ENCODE measurements around the gene PLEKHG4B. TPM values are rescaled to one million over a fixed set of nuclear protein-coding genes. Genes with fewer than 3 reads are reported as not detected.

The PLEKHG4B gene
- total RNA-seq, 2 donors from 2014 or later: under 0.01 to 0.28 TPM

DNA sequence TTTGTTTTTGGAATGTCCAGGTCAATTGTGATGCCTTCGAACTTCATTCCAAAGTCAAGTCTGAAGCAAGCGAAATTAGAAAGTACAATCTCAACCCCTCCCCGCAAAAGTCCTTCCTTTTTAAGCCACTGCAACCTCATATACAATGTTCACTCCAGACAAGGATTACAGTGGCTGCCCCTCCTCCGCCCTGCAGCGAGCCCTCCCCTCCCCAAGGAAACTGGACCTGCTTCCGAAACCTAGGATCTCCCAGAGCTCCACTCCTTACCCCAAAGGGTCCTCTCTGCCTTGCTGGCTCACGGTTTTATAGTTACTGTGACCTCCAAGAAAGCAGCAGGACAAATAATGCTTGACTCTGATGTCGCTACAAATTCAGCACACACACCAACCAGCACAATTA is 109.7 kb downstream of the PLEKHG4B start:
- no peaks in the 10 kb centered on the region for H3K27me3 ChIP-seq (replicated peaks; ENCODE audit: insufficient read depth)
- no peak overlapping the region for H3K27ac ChIP-seq
- H3K4me3 ChIP-seq: no peak overlapping the region
- ATAC-seq (ENCODE audit: insufficient number of reproducible peaks, low FRiP score, low read depth) (no peak), DNase-seq (ENCODE audit: low spot score) (no peak)
- H3K9me3 ChIP-seq: no peaks in the 10 kb centered on the region
- H3K36me3 ChIP-seq: peaks cover 16% of the 10 kb centered on the region
- no peaks in the 10 kb centered on the region for H3K4me1 ChIP-seq (ENCODE audit: control insufficient read depth in 1 of 2, low read depth in 2 of 2)
- TF ChIP-seq, protein P1, sequence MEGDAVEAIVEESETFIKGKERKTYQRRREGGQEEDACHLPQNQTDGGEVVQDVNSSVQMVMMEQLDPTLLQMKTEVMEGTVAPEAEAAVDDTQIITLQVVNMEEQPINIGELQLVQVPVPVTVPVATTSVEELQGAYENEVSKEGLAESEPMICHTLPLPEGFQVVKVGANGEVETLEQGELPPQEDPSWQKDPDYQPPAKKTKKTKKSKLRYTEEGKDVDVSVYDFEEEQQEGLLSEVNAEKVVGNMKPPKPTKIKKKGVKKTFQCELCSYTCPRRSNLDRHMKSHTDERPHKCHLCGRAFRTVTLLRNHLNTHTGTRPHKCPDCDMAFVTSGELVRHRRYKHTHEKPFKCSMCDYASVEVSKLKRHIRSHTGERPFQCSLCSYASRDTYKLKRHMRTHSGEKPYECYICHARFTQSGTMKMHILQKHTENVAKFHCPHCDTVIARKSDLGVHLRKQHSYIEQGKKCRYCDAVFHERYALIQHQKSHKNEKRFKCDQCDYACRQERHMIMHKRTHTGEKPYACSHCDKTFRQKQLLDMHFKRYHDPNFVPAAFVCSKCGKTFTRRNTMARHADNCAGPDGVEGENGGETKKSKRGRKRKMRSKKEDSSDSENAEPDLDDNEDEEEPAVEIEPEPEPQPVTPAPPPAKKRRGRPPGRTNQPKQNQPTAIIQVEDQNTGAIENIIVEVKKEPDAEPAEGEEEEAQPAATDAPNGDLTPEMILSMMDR (IDR thresholded peaks at IDR 0.05): no peak

DNA sequence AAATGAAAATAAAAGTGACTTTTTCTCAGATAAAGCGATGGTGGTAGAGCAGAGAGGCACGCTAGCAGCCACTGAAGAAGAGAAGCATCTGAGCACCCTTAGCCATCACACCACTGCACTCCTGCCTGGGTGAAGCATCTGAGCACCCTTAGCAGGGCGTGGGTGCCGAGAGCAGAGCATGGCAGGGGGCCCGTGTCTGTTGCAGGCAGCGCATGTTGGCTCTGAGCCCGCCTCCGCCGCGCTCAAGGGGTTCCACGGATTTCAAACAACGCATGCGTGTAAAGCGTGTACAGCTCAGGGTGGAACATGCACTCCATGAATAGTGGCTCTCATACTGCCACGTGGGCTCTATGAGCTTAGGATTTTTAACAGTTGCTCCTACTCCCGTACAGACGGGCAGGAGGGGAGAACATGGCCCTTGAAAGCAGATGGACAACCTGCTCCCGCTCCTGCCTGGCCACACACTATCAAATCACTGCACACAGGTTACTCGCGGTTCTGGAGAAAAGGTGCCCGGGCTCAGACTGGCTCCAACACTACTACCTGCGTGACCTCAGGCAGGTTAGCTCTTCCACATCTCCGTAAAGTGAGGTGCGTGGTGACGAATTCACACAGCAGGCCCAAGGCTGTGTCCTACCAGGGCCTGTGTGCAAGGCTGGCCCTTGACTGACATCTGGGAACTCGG is 111.4 kb downstream of the PLEKHG4B start:
- Histone ChIP-seq H3K36me3 (peaks cover 16% of the 10 kb centered on the region), H3K4me3 (no peak overlapping the region), H3K27ac (no peak overlapping the region), H3K27me3 (replicated peaks; ENCODE audit: insufficient read depth) (no peaks in the 10 kb centered on the region), H3K9me3 (no peaks in the 10 kb centered on the region), H3K4me1 (ENCODE audit: control insufficient read depth in 1 of 2, low read depth in 2 of 2) (no peaks in the 10 kb centered on the region)
- TF ChIP-seq, protein P1 (IDR thresholded peaks at IDR 0.05): no peak
- no peak for ATAC-seq (ENCODE audit: insufficient number of reproducible peaks, low FRiP score, low read depth)
- DNase-seq (ENCODE audit: low spot score): no peak

DNA sequence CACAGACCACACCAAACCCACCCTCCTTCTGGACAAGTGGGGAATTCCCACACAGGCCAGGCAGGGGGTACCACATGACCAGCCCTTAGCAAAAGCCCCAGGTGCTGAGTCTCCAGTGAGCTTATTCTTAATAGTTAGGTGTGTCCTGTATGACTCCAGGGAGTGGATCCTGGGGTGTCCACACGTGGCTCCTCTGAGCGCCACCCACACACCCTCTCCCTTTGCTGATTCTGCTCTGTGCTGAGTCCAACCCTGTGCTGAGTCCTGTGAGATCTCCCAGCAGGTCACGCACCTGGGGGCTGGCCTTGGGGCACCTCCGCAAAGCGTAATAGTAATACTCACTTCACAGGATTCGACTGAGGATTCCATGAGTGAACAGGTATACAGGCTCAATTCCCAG is 112.0 kb downstream of the PLEKHG4B start:
- Histone ChIP-seq H3K9me3 (no peaks in the 10 kb centered on the region), H3K4me1 (ENCODE audit: control insufficient read depth in 1 of 2, low read depth in 2 of 2) (no peaks in the 10 kb centered on the region), H3K4me3 (no peak overlapping the region), H3K27me3 (replicated peaks; ENCODE audit: insufficient read depth) (no peaks in the 10 kb centered on the region), H3K27ac (no peak overlapping the region), H3K36me3 (peaks cover 16% of the 10 kb centered on the region)
- DNase-seq (ENCODE audit: low spot score): no peak
- TF ChIP-seq, protein P1 (IDR thresholded peaks at IDR 0.05): no peak
- ATAC-seq (ENCODE audit: insufficient number of reproducible peaks, low FRiP score, low read depth): no peak

DNA sequence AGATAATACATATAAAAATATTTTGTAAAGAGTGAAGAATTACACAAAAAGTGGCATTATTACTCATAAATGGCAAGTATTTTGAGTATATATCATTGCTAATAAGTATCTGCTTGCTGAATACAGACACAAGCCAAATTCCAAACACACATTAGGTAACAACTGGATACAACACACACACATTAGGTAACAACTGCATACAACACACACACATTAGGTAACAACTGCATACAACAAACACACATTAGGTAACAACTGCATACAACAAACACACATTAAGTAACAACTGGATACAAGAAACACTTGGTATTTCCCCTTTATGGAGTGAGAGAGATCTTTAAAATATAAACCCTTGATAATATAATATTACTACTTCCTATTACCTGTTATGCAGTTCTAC is 112.5 kb downstream of the PLEKHG4B start:
- no peak overlapping the region for H3K4me3 ChIP-seq
- ATAC-seq (ENCODE audit: insufficient number of reproducible peaks, low FRiP score, low read depth) (no peak), DNase-seq (ENCODE audit: low spot score) (no peak)
- no peaks in the 10 kb centered on the region for H3K4me1 ChIP-seq (ENCODE audit: control insufficient read depth in 1 of 2, low read depth in 2 of 2)
- H3K27me3 ChIP-seq (replicated peaks; ENCODE audit: insufficient read depth): no peaks in the 10 kb centered on the region
- H3K36me3 ChIP-seq: peaks cover 16% of the 10 kb centered on the region
- TF ChIP-seq, protein P1 (IDR thresholded peaks at IDR 0.05): no peak
- H3K9me3 ChIP-seq: no peaks in the 10 kb centered on the region
- H3K27ac ChIP-seq: no peak overlapping the region

DNA sequence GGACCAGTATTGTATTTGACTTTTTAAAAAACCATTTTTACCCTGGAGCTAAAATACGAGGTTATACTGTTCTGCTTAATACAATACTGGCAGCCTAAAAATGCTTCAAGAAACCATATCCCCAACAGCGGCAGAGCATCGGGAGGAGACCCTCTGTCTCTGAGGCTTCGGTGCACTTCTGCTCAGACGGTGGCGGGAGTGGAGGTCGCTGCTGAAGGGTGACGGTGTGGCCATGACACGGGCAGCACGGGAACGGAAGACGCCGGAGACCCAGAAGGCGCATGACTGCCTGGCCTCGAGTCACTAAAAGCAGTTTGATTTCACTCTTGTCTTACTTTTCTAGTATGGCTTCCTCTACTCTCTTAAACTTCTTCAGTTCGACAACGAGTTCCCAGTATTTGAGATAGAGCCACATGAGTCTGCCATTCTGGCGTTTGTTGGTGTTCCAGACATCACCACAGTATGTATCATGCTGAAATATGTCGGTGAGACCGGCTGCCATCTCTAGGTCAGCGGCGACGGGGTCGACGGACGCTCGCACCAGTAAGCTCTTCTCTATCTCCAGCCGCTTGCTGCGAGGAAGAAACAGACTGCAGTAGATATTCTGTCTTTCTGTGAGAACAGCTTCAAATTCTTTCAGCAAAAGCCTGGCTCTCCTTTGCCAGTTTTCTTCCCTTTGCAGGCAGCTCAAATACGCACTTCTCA is 113.2 kb downstream of the PLEKHG4B start:
- ATAC-seq (ENCODE audit: insufficient number of reproducible peaks, low FRiP score, low read depth) (no peak), DNase-seq (ENCODE audit: low spot score) (no peak)
- peaks cover 16% of the 10 kb centered on the region for H3K36me3 ChIP-seq
- TF ChIP-seq, protein P1 (IDR thresholded peaks at IDR 0.05): no peak
- no peaks in the 10 kb centered on the region for H3K27me3 ChIP-seq (replicated peaks; ENCODE audit: insufficient read depth)
- no peak overlapping the region for H3K27ac ChIP-seq
- H3K4me1 ChIP-seq (ENCODE audit: control insufficient read depth in 1 of 2, low read depth in 2 of 2): no peaks in the 10 kb centered on the region
- no peaks in the 10 kb centered on the region for H3K9me3 ChIP-seq
- H3K4me3 ChIP-seq: no peak overlapping the region

All from thoracic aorta (tissue), 2 donors.